GM21576 (cell line): ENCODE data around the gene TTI1.

Experiments
- ATAC-seq: cut with Tn5 transposase; IDR thresholded peaks from one replicate; pipeline ENCODE4 v1.9.1; 2021; ENCODE audit warnings: mild to moderate bottlenecking, moderate library complexity; ENCODE audit not compliant: unreplicated experiment

The TTI1 gene

DNA sequence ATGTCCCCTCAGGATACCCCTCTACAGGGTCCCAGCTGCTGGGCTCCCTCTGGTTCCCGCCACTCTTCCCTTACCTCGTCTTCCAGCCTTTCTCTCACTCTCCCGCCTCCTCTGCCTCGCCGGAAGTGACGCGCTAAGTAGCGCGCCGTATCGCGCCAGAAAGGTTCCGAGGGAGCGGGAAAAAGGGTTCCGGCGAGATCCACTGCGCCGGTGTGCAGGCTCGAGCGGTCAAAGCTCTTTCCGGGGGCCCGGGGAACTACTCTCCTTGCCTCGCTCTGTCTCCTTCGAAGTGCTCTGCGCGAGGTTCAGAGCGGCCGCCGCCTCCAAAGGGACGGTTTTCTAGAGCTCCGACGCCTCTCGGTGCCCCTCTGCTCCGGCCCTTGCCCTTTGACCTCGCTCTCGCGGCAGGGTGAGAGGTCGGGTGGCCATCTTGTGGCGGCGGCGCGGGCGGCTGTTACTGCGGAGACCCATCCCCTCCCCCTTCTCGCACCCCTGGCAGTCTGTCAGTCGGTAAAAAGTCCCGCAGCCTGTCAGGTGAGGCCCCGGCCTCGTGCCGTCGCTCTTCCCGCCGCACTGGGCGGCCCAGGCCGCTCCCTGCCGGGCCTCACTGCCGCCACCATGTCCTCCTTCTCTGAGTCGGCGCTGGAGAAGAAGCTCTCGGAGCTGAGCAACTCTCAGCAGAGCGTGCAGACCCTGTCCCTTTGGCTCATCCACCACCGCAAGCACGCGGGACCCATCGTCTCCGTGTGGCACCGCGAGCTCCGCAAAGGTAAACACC is at the start of gene TTI1, which contains the start of gene RPRD1B:
TTI1 (minus strand) TSS at position 127 of the 778 bp plus-strand sequence. CDS start 19,640 bp downstream, outside the sequence.
RPRD1B (plus strand) TSS at position 417 of the 778 bp plus-strand sequence; CDS start at position 619, 202 bp downstream.
- peak; percentile 77 for ATAC-seq

- ATAC-seq = no peak
Measured at GRCh38 chr20:38082894-38083293, 49.6 kb upstream of the TTI1 start.

DNA sequence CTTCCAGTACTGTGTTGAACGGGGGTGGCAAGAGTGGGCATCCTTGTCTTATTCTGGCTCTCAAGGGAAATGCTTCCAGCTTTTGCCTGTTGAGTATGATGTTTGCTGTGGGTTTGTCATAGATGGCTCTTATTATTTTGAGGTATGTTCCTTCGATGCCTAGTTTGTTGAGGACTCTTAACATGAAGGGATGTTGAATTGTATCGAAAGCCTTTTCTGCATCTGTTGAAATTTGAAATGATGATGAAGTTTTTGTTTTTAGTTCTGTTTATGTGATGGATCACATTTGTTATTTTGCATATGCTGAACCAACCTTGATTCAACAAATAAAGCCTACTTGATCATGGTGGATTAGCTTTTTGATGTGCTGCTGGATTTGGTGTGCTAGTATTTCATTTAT is 48.3 kb upstream of the TTI1 start:
- ATAC-seq = no peak

DNA sequence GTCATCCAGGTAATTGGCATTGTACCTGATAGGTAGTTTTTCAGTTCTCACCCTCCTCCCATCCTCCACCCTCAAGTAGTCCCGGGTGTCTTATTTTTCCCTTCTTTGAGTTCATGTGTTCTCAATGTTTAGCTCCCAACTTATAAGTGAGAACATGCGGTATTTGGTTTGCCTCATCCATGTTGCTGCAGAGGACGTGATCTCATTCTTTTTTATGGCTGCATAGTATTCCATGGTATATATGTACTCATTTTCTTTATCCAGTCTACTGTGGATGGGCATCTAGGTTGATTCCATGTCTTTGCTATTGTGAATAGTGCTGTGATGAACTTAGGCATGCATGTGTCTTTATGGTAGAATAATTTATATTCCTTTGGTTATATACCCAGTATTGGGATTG is 46.1 kb upstream of the TTI1 start:
- no peak for ATAC-seq

GRCh38 chr20:38078084-38078483 is 44.8 kb upstream of the TTI1 start:
- ATAC-seq = no peak

- ATAC-seq = no peak
Measured at GRCh38 chr20:38076548-38076947, 43.3 kb upstream of the TTI1 start.

GRCh38 chr20:38075161-38075998 is 42.1 kb upstream of the TTI1 start:
- ATAC-seq = no peak

DNA sequence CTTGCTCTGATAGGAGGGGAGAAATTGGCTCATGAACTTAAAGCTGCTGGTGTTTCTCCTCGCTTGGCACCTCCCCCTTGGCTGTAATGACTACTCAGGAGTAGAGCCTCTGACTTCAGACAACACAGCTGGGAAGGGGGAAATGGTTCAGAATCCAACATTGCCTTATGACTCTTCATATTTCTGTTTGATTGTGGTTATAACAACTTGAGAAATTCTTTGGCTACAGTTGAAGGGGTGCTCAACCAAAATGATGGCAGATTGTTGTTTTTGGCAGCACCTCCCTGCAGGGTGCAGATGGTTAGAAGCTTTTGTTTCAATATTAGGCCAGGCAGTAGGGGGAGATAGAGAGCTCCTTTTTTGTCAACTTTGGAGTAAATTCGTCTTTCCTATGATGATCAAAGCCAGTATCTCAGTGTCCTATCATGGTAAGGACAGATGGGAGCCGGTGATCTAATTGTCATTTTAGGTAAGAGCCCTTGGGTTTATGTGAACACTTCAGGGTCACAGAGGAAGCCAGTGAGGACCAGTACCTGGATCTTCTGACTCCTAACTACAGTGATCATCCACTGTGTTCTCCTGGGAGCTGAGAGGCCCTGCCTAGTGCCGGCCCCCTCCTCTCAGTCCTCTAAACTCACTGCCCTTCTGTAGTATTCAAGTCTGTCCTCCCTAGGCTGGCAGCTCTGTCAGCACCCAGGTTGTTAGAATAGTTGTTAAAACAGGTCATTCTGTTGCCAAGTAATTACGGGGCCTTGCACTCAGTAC is 40.2 kb upstream of the TTI1 start:
- peak; percentile 49 for ATAC-seq

GRCh38 chr20:38072898-38073297 is 39.6 kb upstream of the TTI1 start:
- no peak for ATAC-seq

DNA sequence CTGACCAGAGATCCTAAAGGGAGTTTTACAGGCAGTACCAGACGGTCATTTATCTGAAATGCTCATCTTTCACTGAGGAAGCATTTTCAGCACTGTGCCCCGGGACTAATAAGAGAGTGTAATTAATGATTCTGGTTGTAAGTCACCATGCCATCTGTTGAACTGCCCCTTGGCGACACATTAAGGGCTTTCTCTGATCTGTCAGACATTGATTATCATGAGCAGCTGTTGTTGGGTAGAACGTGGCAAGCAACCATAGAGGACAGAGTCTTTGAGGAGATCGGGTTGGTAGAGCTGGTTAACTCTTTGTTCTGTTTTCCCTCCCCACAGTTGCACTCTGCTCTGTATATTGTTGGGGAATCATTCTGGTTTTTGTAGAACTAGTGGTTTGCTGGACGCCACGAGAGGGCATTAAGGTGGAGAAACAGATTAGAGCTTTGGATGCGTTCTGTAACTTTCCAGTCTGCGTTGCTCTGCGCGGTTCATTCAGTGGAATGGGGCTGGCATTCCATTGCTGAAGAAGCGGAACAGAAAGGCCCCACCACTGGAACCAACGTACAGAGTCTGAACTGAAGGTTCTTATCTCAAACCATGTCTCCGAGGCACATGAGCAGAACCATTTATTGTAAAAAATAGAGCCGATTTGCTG is 34.6 kb upstream of the TTI1 start:
- ATAC-seq = no peak

- ATAC-seq = no peak
Measured at GRCh38 chr20:38066969-38067716, 33.9 kb upstream of the TTI1 start.

- ATAC-seq = no peak
Measured at GRCh38 chr20:38065764-38066375, 32.6 kb upstream of the TTI1 start.

- ATAC-seq = no peak
Measured at GRCh38 chr20:38063911-38064530, 30.8 kb upstream of the TTI1 start.

DNA sequence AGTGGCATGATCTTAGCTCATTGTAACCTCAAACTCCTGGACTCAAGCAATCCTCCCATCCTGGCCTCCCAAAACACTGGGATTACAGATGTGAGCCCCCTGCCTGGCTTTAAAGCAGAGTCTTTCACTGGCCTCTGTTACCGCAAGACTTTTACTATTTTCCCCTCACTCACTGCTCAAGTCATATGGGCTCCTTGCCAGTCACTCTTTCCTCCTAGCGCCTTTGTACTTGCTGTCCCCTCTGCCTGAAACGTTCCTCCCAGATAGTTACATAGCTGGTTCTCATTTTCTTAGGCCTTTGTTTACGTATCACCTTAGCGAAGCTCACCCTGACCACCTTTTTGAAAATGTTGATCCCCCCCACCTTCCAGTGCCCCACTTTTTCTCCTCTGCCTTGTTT is 29.6 kb upstream of the TTI1 start:
- ATAC-seq = no peak

DNA sequence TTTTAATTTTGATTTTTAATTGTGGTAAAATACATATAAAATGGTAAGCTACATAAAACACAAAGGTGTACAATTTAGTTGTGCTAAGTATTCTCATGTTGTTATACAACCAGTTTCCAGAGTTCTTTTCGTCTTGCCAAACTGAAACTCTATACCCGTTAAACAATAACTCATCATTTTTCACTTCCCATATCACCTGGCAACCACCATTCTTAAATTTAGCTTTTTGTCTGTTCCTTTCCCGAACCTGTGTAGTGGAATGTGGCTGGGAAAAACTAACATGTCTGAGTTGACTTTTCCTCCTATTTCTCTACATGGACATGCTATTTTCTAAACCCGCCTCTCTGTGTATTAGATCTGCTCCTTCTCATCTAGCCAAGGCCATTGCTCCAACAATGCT is 27.9 kb upstream of the TTI1 start:
- ATAC-seq = no peak

DNA sequence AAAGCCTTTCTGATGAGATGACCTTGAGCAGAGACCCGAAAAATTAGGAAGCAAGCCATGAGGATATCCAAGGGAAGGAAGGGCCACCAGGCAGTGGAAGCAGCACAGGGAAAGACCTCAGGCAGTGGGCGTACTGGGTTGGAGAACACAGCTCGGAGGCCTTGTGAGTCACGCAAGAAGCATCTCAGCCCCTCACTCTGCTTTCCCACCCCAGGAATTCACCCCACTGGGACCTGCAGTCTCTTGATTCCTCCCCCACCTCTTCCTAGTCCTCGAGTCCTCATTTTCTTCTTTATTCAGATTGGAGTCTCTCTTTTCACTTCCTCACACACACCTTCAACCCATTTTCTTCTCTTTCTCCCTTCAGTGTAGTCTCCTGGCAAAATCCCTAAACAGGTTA is 27.3 kb upstream of the TTI1 start:
- no peak for ATAC-seq

DNA sequence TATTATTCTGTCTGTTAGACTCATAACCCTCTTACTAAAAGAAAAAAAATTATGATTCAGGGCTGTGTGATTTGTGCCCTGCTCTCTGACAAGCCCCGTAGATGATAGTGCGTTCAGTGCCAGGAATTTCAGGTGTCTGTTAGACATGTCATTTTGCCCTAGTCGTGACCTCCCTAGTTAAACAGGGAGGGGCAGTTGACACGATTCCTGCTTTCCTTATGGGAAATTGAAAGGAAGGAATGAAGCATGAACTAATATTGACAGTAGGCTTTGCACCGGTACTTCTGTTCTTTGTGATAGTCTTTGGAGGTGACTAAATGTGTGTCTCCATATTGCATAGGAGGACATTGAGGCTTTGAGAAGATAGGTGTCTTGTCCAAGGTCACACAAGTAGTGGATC is 26.6 kb upstream of the TTI1 start:
- ATAC-seq = no peak

GRCh38 chr20:38057351-38057972 is 24.2 kb upstream of the TTI1 start:
- ATAC-seq = no peak

DNA sequence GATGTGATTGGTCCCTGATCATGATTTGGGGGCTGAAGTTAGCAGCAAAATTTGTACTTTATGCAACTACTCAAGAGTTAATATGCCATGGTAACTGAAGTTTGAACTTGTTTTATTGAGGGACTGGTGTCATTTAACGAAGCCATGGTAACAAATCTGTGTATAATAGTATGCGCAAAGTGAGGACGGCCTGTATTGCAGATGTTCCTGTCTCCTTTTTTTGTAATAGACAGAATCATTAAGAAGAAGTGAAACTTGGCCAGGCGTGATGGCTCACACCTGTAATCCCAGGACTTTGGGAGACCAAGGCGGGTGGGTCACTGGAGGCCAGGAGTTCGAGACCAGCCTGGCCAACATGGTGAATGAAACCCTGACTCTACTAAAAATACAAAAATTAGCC is 22.6 kb upstream of the TTI1 start:
- ATAC-seq = no peak
